Endothelial cell of umbilical vein (primary cell): ENCODE results near the gene MGAT1. TPM values are rescaled to one million over a fixed set of nuclear protein-coding genes. Genes with fewer than 3 reads are reported as not detected.

Experiments used
- BruUV-seq: library from RNA; stranded (reverse); fragments of 400-500 nt; replicated peaks from 2 replicates; lab custom pipeline; 2021; lab: Mats Ljungman, UMichigan
- CTCF ChIA-PET: fragments of 300-600, 350-600 bp; sonication (Branson Sonifier 250); formaldehyde crosslinking; loops from one replicate; lab custom pipeline; 2021; ENCODE audit warnings: antibody characterized with exemption, inconsistent platforms; lab: Charles Lee
- POLR2A ChIA-PET: fragments of 300-600, 350-600 bp; sonication (Branson Sonifier 250); formaldehyde crosslinking; loops from one replicate; lab custom pipeline; 2021; ENCODE audit warnings: antibody characterized with exemption, inconsistent platforms; lab: Charles Lee
- DNase-seq: peaks from one replicate; pipeline ENCODE4 v3.0.0-alpha.2; 2011; ENCODE audit warnings: low read depth, low spot score
- FAIRE-seq: peaks from 2 replicates; lab custom pipeline; 2011; peaks lifted over from hg19 to GRCh38; lab: Jason Lieb, UNC
- H2AFZ ChIP-seq: 2 replicates; pipeline ENCODE4 v1.6.0; 2012; ENCODE audit warnings: low read depth, low read length, control low read depth, inconsistent platforms
- H3K27ac ChIP-seq: 2 replicates; pipeline ENCODE4 v1.5.1; 2011; ENCODE audit warnings: low read depth, mild to moderate bottlenecking, control low read depth, low read length, moderate library complexity; ENCODE audit not compliant: insufficient read depth
- H3K27me3 ChIP-seq, 2 experiments: 2 replicates each; pipeline versions ENCODE4 v1.6.0 to v1.6.1; 2011; ENCODE audit warnings: low read length in 2 of 2, mixed read lengths in 1 of 2; ENCODE audit not compliant: control insufficient read depth in 2 of 2, insufficient read depth in 2 of 2
- H3K36me3 ChIP-seq, 2 experiments: 2 replicates in 1 of 2; 3 replicates in 1 of 2; pipeline ENCODE4 v1.5.1; 2011; ENCODE audit warnings: low read length in 2 of 2, mild to moderate bottlenecking in 1 of 2, moderate library complexity in 1 of 2; ENCODE audit not compliant: control insufficient read depth in 2 of 2, insufficient read depth in 2 of 2; ENCODE audit errors: extremely low read depth in 1 of 2
- H3K4me1 ChIP-seq: 3 replicates; pipeline ENCODE4 v1.5.1; 2011; ENCODE audit warnings: mild to moderate bottlenecking, low read length; ENCODE audit not compliant: control insufficient read depth, insufficient read depth; ENCODE audit errors: extremely low read depth
- H3K4me2 ChIP-seq: 2 replicates; pipeline ENCODE4 v1.6.1; 2011; ENCODE audit warnings: low read length, control low read depth, mixed read lengths; ENCODE audit not compliant: insufficient read depth
- H3K4me3 ChIP-seq, 3 experiments: fragments of 200-600 bp in 1 of 3; sonication (generic), shearing (Covaris generic) in 1 of 3; replicated peaks in 1 of 3; 2 replicates each; pipeline ENCODE4 v1.5.1; 2011 to 2016; ENCODE audit warnings: control low read depth in 3 of 3, low read length in 3 of 3, mild to moderate bottlenecking in 2 of 3, inconsistent platforms in 1 of 3, low read depth in 1 of 3, moderate library complexity in 1 of 3; ENCODE audit not compliant: insufficient read depth in 1 of 3
- H3K79me2 ChIP-seq: 2 replicates; pipeline ENCODE4 v1.6.0; 2012; ENCODE audit warnings: low read length, inconsistent platforms; ENCODE audit not compliant: control insufficient read depth, insufficient read depth
- H3K9ac ChIP-seq: replicated peaks from 2 replicates; pipeline ENCODE3; 2011; ENCODE audit warnings: low read length, control low read depth; ENCODE audit not compliant: insufficient read depth; ENCODE audit errors: extremely low read depth
- H3K9me1 ChIP-seq: replicated peaks from 3 replicates; pipeline ENCODE4 v1.6.0; 2011; ENCODE audit warnings: mild to moderate bottlenecking, low read length; ENCODE audit not compliant: control insufficient read depth, insufficient read depth; ENCODE audit errors: extremely low read depth
- H3K9me3 ChIP-seq: replicated peaks from 2 replicates; pipeline ENCODE4 v1.5.1; 2012; ENCODE audit warnings: low read length, inconsistent platforms; ENCODE audit not compliant: control insufficient read depth, insufficient read depth
- H4K20me1 ChIP-seq: replicated peaks from 2 replicates; pipeline ENCODE3; 2011; ENCODE audit warnings: mild to moderate bottlenecking, low read length; ENCODE audit not compliant: control insufficient read depth, insufficient read depth; ENCODE audit errors: extremely low read depth
- CTCF ChIP-seq, 2 donors: IDR thresholded peaks; 1 replicate in 1 of 2; 2 replicates in 1 of 2; pipeline ENCODE4 v1.5.1; 2011; ENCODE audit warnings: low read length in 2 of 2, mild to moderate bottlenecking in 2 of 2, moderate library complexity in 2 of 2, control low read depth in 1 of 2, inconsistent platforms in 1 of 2, low read depth in 1 of 2; ENCODE audit not compliant: insufficient read depth in 1 of 2; ENCODE audit errors: extremely low read depth in 1 of 2
- EZH2 ChIP-seq: IDR thresholded peaks from 2 replicates; pipeline ENCODE4 v1.6.1; 2012; ENCODE audit warnings: borderline replicate concordance, low read depth, mild to moderate bottlenecking, moderate library complexity, low read length, inconsistent platforms; ENCODE audit not compliant: severe bottlenecking
- FOS ChIP-seq: IDR thresholded peaks from 2 replicates; pipeline ENCODE4 v1.6.1; 2011; ENCODE audit warnings: mild to moderate bottlenecking, low read length, moderate library complexity, borderline replicate concordance; ENCODE audit not compliant: insufficient read depth
- JUN ChIP-seq: IDR thresholded peaks from 2 replicates; pipeline ENCODE4 v1.6.1; 2011; ENCODE audit warnings: borderline replicate concordance, low read depth; ENCODE audit not compliant: insufficient read length, insufficient read depth
- MYC ChIP-seq: IDR thresholded peaks from one replicate; pipeline ENCODE4 v1.6.1; 2011; ENCODE audit warnings: mild to moderate bottlenecking, low read depth, low read length
- POLR2A ChIP-seq: IDR thresholded peaks from 2 replicates; pipeline ENCODE4 v1.6.1; 2012; ENCODE audit warnings: low read depth, mild to moderate bottlenecking, control low read depth, low read length
- POLR2AphosphoS5 ChIP-seq: IDR thresholded peaks from 2 replicates; pipeline ENCODE4 v1.6.1; 2012; ENCODE audit warnings: low read depth, mild to moderate bottlenecking, control low read depth, low read length, moderate library complexity; ENCODE audit not compliant: insufficient read depth
- dilution Hi-C: fragments of 300-500 bp; cut with MboI; formaldehyde crosslinking; loops from one replicate; pipeline ENCODE4 v1.15.0; 2019; ENCODE audit warnings: low sequenced_read_pairs; ENCODE audit not compliant: extremely low pct_ligation_motif_present
- intact Hi-C: fragments of 100-400 bp; cut with micrococcal nuclease; formaldehyde crosslinking; loops from one replicate; pipeline ENCODE4 v1.10.0; 2022
- polyA plus RNA-seq, 4 experiments: library from polyadenylated mRNA; depleted of rRNA in 3 of 4; stranded (reverse) in 3 of 4; unstranded in 1 of 4; fragments of >200 nt; gene quantifications; 2 replicates each; pipeline versions ENCODE4 v1.2.1 to v1.2.3, GENCODE V29; 2011 to 2012; ENCODE audit warnings: missing spikeins in 1 of 4
- total RNA-seq: library from RNA; stranded (reverse); gene quantifications from 2 replicates; pipeline ENCODE4 v1.2.3, GENCODE V29; 2021
- TF ChIP-seq, protein P1 (sequence below): IDR thresholded peaks from 2 replicates; pipeline ENCODE4 v1.6.1; 2011; ENCODE audit not compliant: insufficient read depth, insufficient read length

Gene MGAT1
- total and polyA plus RNA-seq, 2 donors (not counting 3 experiments of a cell fraction or from before 2014, with no cell fraction given) = 123 to 126 TPM

- H3K4me2 ChIP-seq = no peak overlapping the region
- H3K27me3 ChIP-seq = no peaks in the 10 kb centered on the region
- H2AFZ ChIP-seq = no peak overlapping the region
- no peak overlapping the region for H3K27ac ChIP-seq
- ChIA-PET CTCF (no interaction called here), POLR2A (no interaction called here)
- H3K9ac ChIP-seq = no peak overlapping the region
- peaks cover 16 to 24% of the 10 kb centered on the region in 2 experiments for H3K36me3 ChIP-seq
- no peaks in the 10 kb centered on the region for H3K9me1 ChIP-seq
- DNase-seq (no peak), FAIRE-seq (no peak)
- H3K9me3 ChIP-seq = peaks cover 28% of the 10 kb centered on the region
- intact Hi-C loops = no loop called here
- no TSS peak for BruUV-seq
- dilution Hi-C loops = no loop called here
- TF ChIP-seq JUN (no peak), EZH2 (no peak), CTCF (IDR thresholded peaks at IDR 0.05; ENCODE audit: extremely low read depth in 1 of 2, insufficient read depth in 1 of 2, low read depth in 1 of 2, low read length in 2 of 2) (no peak), FOS (no peak), POLR2AphosphoS5 (no peak), POLR2A (no peak), MYC (no peak)
- TF ChIP-seq, protein P1, sequence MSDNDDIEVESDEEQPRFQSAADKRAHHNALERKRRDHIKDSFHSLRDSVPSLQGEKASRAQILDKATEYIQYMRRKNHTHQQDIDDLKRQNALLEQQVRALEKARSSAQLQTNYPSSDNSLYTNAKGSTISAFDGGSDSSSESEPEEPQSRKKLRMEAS = no peak
- no peaks in the 10 kb centered on the region for H4K20me1 ChIP-seq
- H3K4me3 ChIP-seq = no peak overlapping the region
- H3K4me1 ChIP-seq = peaks cover 6% of the 10 kb centered on the region
- no peaks in the 10 kb centered on the region for H3K79me2 ChIP-seq
Measured at GRCh38 chr5:180848265-180848664, 45.7 kb upstream of the MGAT1 start.
